ENCODE data around the gene TLE4. TPM values are rescaled to one million over a fixed set of nuclear protein-coding genes. Genes with fewer than 3 reads are reported as not detected.
"Not testable (repeated sequence)": the region's sequence is repeated elsewhere in the genome, so short reads cannot be mapped to it uniquely, and the experiment has no call there.

The TLE4 gene
- polyA plus RNA-seq (ENCODE audit: insufficient read length in 10 of 10): 10 to 100 TPM; 12.8 to 23.4 (median 15.1) TPM
- long read RNA-seq, donor 1, partial matches to known transcripts: 0 of 1 reads
- long read RNA-seq, donor 1, other reads (novel, unspliced or antisense): 0 of 1 reads
- long read RNA-seq, donor 2, partial matches to known transcripts: 0 of 1 reads
- long read RNA-seq, donor 2, other reads (novel, unspliced or antisense): 0 of 1 reads
- long read RNA-seq, donor 3: 0 reads
- long read RNA-seq, donor 4: 0 reads
- long read RNA-seq, donor 5, partial matches to known transcripts: 0 of 2 reads
- long read RNA-seq, donor 5, other reads (novel, unspliced or antisense): 0 of 2 reads
- long read RNA-seq, donor 6: 0 reads
- long read RNA-seq, donor 7: 0 reads
- long read RNA-seq, donor 8: 0 reads
- long read RNA-seq, donor 9: 0 reads

- peak; percentile 100 for DNase-seq
Measured at GRCh38 chr9:79571309-79572031, at the start of gene TLE4. Gene TLE4, plus strand, starts transcription at chr9:79571965. Its CDS starts 826 bp downstream, at chr9:79572791.

GRCh38 chr9:79522793-79523192, 49.0 kb upstream of the TLE4 start:
- no peak for DNase-seq

- DNase-seq: no peak
Measured at GRCh38 chr9:79524266-79524665, 47.5 kb upstream of the TLE4 start.

- DNase-seq: no peak
Measured at GRCh38 chr9:79526149-79526672, 45.6 kb upstream of the TLE4 start.

GRCh38 chr9:79535534-79535933, 36.2 kb upstream of the TLE4 start:
- DNase-seq: no peak

GRCh38 chr9:79537838-79538237, 33.9 kb upstream of the TLE4 start:
- DNase-seq: no peak

- no peak for DNase-seq
Measured at GRCh38 chr9:79542735-79543620, 28.8 kb upstream of the TLE4 start.

- not testable (repeated sequence) for DNase-seq
Measured at GRCh38 chr9:79544375-79544774, 27.4 kb upstream of the TLE4 start.

GRCh38 chr9:79551586-79551985, 20.2 kb upstream of the TLE4 start:
- no peak for DNase-seq

GRCh38 chr9:79551994-79552393, 19.8 kb upstream of the TLE4 start:
- no peak for DNase-seq

GRCh38 chr9:79555474-79556089, 16.2 kb upstream of the TLE4 start:
- peak in 1 of 3 donors; percentile 38 for DNase-seq

- no peak for DNase-seq
Measured at GRCh38 chr9:79559495-79560181, 12.1 kb upstream of the TLE4 start.

- DNase-seq: no peak
Measured at GRCh38 chr9:79562749-79563386, 8.9 kb upstream of the TLE4 start.

GRCh38 chr9:79564105-79564504, 7.7 kb upstream of the TLE4 start:
- DNase-seq: no peak

GRCh38 chr9:79565245-79565644, 6.5 kb upstream of the TLE4 start:
- no peak for DNase-seq

- no peak for DNase-seq
Measured at GRCh38 chr9:79567671-79568098, 4.1 kb upstream of the TLE4 start.

GRCh38 chr9:79568337-79569101, 3.2 kb upstream of the TLE4 start:
- no peak for DNase-seq

- no peak for DNase-seq
Measured at GRCh38 chr9:79569814-79570447, 1.8 kb upstream of the TLE4 start.

Data from muscle of back (tissue), 13 donors.